ENCODE results near the gene CDHR2.

DNA sequence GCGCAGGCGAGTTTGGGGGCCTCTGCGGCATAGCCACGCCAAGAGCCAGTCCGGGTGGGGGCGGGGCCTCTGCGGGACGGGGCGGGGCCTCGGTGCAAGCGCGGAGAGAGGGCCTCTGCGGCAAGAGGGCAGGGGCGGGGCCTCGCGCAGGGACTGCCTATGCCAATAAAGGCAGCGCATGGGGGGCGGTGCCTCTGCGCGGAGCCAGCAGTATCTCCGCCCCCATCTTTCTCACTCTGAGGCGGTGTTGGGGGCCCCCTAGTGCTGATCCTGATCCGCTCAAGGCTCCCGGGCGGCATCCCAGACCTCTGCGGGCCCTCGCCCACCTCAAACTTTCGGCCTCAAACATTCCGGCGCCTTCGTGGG, 70.0 kb downstream of the CDHR2 start:
- TF ChIP-seq, protein P1, sequence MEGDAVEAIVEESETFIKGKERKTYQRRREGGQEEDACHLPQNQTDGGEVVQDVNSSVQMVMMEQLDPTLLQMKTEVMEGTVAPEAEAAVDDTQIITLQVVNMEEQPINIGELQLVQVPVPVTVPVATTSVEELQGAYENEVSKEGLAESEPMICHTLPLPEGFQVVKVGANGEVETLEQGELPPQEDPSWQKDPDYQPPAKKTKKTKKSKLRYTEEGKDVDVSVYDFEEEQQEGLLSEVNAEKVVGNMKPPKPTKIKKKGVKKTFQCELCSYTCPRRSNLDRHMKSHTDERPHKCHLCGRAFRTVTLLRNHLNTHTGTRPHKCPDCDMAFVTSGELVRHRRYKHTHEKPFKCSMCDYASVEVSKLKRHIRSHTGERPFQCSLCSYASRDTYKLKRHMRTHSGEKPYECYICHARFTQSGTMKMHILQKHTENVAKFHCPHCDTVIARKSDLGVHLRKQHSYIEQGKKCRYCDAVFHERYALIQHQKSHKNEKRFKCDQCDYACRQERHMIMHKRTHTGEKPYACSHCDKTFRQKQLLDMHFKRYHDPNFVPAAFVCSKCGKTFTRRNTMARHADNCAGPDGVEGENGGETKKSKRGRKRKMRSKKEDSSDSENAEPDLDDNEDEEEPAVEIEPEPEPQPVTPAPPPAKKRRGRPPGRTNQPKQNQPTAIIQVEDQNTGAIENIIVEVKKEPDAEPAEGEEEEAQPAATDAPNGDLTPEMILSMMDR (IDR thresholded peaks at IDR 0.05), result no peak
- TF ChIP-seq POLR2A (IDR thresholded peaks at IDR 0.05), result no peak
- TF ChIP-seq POLR2AphosphoS5 (IDR thresholded peaks at IDR 0.05), result no peak
- no peak for TF ChIP-seq EP300 (IDR thresholded peaks at IDR 0.05)

Data from suprapubic skin (tissue), 4 donors.